ENCODE results near the gene SREBF2.

The SREBF2 gene

GRCh38 chr22:41875531-41876270 lies 42.8 kb downstream of the SREBF2 start:
- DNase-seq (ENCODE audit: low read depth) = peak; percentile 51
- TF ChIP-seq, protein P1, sequence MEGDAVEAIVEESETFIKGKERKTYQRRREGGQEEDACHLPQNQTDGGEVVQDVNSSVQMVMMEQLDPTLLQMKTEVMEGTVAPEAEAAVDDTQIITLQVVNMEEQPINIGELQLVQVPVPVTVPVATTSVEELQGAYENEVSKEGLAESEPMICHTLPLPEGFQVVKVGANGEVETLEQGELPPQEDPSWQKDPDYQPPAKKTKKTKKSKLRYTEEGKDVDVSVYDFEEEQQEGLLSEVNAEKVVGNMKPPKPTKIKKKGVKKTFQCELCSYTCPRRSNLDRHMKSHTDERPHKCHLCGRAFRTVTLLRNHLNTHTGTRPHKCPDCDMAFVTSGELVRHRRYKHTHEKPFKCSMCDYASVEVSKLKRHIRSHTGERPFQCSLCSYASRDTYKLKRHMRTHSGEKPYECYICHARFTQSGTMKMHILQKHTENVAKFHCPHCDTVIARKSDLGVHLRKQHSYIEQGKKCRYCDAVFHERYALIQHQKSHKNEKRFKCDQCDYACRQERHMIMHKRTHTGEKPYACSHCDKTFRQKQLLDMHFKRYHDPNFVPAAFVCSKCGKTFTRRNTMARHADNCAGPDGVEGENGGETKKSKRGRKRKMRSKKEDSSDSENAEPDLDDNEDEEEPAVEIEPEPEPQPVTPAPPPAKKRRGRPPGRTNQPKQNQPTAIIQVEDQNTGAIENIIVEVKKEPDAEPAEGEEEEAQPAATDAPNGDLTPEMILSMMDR (conservative IDR thresholded peaks at IDR 0.05; ENCODE audit: control insufficient read depth, insufficient read depth, low read depth, low read length) = no peak
- H3K4me3 ChIP-seq (ENCODE audit: control insufficient read depth, low read depth, low read length) = no peak overlapping the region

DNA sequence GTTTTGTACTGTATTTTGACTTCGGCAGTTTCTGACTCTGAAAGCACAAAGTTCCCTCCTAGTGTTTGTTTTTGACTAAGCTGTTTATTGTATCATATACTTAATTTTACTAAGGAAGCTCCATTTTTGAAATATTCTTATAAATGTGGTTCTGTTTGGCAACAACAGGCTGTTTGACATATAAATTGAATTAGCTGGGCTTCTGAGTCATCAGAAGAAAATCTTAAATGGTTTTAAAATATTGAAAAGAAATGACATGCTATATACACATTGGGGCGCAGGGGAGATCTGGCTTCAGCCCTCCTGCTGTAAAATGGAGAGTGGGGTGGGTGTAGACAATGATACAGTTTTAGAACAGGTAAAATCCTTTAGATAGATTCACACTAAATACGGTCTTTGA lies 43.4 kb downstream of the SREBF2 start:
- TF ChIP-seq, protein P1 (conservative IDR thresholded peaks at IDR 0.05; ENCODE audit: control insufficient read depth, insufficient read depth, low read depth, low read length) = no peak
- no peak overlapping the region for H3K4me3 ChIP-seq (ENCODE audit: control insufficient read depth, low read depth, low read length)
- peak; percentile 39 for DNase-seq (ENCODE audit: low read depth)

- TF ChIP-seq, protein P1 (conservative IDR thresholded peaks at IDR 0.05; ENCODE audit: control insufficient read depth, insufficient read depth, low read depth, low read length) = no peak
- H3K4me3 ChIP-seq (ENCODE audit: control insufficient read depth, low read depth, low read length) = no peak overlapping the region
- DNase-seq (ENCODE audit: low read depth) = no peak
Observed at GRCh38 chr22:41876675-41877074, 43.8 kb downstream of the SREBF2 start.

DNA sequence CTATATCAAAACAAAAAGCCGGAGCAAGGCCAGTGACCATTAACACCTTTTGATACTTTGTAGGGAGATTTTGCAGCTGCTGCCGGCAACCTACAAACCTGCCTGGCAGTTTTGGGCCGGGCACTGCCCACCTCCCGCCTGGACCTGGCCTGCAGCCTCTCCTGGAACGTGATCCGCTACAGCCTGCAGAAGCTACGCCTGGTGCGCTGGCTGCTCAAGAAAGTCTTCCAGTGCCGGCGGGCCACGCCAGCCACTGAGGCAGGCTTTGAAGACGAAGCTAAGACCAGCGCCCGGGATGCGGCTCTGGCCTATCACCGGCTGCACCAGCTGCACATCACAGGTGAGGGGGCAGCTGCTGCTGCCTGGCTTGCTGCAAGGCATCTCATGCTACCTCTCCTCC lies 47.7 kb downstream of the SREBF2 start:
- no peak for DNase-seq (ENCODE audit: low read depth)
- TF ChIP-seq, protein P1 (conservative IDR thresholded peaks at IDR 0.05; ENCODE audit: control insufficient read depth, insufficient read depth, low read depth, low read length) = no peak
- H3K4me3 ChIP-seq (ENCODE audit: control insufficient read depth, low read depth, low read length) = no peak overlapping the region

GRCh38 chr22:41883400-41883799 lies 50.5 kb downstream of the SREBF2 start:
- H3K4me3 ChIP-seq (ENCODE audit: control insufficient read depth, low read depth, low read length) = no peak overlapping the region
- DNase-seq (ENCODE audit: low read depth) = no peak
- TF ChIP-seq, protein P1 (conservative IDR thresholded peaks at IDR 0.05; ENCODE audit: control insufficient read depth, insufficient read depth, low read depth, low read length) = no peak

DNA sequence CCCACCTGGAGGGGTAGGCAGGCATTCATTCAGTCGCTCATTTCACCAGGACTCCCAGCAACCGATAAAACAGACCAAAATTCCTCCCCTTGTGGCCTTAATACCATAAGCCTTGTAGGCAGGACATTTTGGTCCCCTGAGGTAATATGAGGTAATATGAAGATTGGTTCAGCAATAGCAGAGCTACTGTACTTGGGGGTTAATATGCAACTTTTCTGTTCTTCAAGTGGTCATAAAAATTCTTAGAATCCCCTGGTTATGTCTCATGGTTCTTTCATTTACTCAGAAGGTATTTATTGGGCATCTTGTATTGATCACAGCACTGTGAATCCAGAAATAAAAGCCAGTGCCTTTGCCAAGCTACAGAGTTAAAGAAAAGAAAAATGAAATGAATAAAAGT lies 52.2 kb downstream of the SREBF2 start:
- DNase-seq (ENCODE audit: low read depth) = no peak
- no peak overlapping the region for H3K4me3 ChIP-seq (ENCODE audit: control insufficient read depth, low read depth, low read length)
- TF ChIP-seq, protein P1 (conservative IDR thresholded peaks at IDR 0.05; ENCODE audit: control insufficient read depth, insufficient read depth, low read depth, low read length) = no peak
